Stimulated activated CD8-positive, alpha-beta memory T cell treated with anti-CD3 and anti-CD28 coated beads, Interleukin-15, amount 100 ng/mL, for 4 hours (primary cell): ENCODE results near the gene KIF7.

Experiments
- DNase-seq, 2 donors: peaks; one replicate each; pipeline ENCODE4 v3.0.0-alpha.2; 2020; ENCODE audit warnings: low read depth in 2 of 2

The KIF7 gene

DNA sequence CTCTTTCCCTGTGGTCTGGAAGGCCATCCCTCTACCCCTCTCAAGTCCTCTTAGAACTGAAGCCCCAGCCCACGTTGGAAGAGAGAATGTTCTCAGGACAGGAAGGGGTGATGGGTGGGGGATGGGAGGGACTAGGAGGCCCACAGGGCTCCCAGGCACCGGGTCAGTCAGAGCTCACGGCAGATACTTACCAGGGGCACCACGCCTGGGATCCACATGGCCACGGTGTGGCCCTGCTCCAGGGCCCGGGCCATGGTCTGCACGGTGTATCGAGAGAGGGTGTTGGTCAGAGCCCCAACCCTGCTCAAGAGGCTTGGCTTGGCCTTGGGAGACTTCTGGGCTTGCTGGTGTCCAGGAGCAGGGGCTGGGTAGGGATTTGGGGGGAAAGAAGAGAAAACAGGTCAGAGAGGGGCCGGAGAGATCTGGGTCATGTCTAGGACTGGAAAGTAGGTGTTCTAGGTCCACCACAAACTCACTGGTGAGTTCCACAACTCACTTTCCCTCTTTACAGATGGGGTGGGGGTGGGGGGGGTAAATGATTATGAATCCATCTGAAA lies 14.1 kb upstream of the KIF7 start:
- no peak for DNase-seq

DNA sequence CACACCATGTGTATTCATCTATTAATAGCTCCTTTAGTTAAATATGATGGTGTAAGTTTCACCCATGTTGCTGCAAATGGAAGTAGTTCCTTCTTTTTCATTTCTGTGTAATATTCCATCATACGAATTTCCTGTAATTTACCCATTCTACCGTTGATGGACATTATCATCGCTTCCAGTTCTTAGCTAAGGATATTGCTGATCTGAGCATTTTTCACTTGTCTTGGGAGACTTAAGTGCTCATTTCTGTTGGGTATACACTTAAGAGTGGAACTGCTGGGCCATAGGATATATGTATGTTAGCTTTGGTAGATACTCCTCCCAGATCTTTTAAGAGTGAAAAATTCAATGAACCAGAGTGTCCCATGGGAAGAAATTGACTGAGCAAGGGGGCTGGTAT lies 12.9 kb upstream of the KIF7 start:
- no peak for DNase-seq

DNA sequence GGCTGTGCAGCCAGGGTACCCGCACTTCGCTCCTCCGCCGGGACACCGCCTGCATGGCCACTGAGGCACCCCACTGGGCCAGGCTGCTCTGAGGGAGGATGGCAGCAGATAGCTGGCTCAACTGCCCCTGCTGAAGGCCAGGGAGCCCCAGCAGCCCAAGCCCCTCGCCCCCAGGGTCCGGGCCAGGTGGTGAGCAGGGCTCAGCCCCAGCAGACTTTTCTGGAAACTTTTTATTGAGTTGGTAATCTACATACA lies 12.4 kb upstream of the KIF7 start:
- no peak for DNase-seq

DNA sequence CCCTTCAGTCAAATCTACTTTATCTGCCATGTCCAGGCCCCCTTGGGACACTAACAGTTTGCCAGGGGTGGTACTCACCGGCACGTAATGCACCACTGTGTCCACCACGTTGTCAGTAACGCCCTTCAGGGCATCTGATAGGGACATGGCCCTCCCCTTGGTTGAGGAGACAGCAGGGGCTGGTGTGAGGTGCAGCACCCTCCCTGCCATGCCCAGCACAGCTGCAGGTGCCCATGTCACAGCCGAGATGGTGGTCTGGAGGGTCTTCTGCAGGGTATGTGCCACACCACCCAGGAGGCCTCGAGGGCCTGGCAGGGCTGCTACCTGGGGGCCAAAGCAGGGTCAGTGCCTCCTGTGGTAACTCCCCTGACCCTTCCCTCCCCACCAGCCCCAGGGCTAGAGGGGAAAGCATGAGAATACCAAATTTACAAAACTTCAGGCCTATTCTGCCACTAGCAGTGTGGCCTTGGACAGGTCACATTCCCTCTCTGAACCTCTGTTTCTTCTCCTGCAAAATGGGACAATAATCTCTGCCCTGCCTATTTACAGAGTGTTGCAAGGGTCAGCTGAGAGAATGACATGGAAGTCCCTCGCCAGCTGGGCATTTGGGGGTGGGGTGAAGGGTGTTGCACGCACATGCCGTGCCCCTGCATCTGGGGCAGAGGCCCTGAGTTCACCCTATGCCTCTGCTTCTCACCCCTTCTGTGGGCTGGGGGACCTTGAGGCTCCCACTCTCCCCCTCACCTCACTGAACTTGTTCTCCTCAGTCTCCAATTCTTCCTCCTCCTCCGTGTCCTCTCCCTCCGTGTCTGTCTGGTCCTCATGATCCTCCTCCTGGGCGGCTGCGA lies 11.8 kb upstream of the KIF7 start:
- no peak for DNase-seq

DNA sequence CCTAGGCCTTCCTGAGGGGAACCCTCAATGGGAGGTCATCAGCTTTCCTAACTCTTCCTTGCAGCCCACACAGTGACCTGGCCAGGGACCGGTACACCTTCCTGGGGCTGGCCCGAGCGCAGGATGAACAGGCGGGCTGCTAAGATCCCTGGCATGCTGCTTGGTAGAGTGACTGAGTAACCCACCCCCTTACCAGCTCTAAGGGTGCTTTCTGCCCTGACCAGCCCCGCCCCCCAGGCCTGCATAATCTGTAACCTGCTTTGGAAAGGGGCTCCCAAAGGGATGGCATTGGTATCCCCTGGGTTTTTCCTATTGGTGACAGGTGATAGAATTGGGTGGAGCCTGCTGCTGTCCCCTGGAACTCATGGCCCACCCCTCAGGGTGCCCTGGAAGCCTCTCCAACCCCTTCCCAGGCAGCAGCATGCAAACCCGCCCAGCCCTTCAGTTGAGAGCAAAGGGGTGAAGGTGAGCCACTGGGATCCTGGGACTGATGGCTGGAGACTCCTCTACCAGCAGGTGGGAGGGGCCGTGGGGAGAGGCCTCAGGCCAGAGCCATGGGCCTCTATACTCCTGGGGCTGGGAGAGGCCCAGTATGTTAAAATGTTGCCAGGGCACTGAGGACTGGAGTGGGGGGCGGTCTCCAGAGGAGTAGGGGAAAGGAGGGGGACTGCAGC lies 11.1 kb upstream of the KIF7 start:
- DNase-seq: no peak

DNA sequence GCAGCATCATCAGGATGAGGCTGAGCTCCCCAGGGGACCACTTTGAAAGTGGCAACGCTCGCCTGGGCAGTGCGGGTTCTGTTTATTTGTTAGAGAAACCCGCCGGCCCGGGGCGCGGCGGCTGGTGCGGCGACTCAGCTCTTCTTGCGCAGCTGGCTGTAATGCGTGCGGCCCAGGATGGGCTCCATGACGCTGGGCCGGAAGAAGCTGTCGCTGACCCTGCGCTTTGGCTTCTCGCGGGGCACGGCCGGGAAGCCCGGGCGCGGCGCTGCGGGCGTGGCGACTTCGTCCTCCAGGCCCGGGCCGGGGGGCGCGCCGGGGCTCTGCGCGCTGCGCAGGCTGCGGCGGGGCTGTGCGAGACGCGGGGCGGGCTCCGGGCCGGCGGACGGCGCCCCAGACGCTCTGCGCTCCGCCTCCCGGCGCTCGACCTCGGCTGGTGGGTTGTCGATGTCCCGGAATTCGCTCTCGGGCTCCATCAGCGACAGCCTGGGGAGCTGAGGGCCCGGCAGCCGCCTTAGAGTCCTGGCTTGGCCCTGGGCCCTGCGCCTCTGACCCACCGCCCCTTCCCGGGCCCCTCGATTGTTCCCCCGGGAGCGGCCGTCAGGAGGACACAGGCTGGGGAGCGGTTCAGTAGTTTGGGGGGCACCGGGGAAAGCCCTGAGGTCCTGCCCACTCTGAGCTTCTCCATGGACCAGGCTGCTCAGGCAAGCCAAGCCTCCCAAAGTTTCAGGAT lies 10.3 kb upstream of the KIF7 start:
- DNase-seq: no peak

DNA sequence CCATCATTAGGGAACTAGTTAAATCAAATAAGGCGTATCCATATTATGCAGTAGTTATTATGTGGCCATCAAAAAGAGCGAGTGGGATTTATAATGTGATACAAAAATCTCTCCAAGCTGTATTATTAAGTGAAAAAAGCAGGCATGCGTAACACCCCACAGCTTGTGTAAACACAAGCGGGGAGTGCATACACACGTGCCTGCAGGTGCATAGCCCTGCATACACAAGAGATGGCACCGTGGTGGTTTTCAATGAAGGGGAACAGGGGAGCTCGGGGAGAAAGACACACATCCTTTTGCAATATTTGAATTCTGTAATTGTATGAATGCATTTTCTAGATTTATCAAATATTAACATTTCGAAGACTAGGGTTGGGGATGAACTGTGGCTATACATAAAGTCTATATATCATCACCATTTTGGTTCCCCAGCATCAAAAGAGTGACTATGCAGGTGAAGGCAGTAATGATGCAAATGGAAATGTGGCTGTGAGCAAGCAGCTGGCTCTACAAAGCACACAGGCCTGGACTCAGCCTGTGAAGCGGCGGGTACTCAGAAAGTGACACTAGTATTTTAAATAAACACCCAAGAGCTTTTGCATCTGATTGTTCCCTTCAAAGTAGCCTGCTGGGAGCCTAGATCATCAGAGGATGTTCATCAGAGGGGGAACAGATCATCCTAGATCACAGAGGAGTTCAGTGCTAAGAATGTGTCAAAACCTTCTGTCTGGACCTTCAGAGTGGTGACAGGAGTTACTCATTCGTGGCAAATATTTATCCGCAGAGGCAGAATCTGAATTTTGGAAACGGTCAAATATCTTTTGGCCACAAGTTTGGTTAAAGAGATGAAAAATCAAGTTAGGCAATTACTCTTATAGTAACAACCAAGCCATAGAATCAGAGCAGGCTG lies 9.4 kb upstream of the KIF7 start:
- no peak for DNase-seq

DNA sequence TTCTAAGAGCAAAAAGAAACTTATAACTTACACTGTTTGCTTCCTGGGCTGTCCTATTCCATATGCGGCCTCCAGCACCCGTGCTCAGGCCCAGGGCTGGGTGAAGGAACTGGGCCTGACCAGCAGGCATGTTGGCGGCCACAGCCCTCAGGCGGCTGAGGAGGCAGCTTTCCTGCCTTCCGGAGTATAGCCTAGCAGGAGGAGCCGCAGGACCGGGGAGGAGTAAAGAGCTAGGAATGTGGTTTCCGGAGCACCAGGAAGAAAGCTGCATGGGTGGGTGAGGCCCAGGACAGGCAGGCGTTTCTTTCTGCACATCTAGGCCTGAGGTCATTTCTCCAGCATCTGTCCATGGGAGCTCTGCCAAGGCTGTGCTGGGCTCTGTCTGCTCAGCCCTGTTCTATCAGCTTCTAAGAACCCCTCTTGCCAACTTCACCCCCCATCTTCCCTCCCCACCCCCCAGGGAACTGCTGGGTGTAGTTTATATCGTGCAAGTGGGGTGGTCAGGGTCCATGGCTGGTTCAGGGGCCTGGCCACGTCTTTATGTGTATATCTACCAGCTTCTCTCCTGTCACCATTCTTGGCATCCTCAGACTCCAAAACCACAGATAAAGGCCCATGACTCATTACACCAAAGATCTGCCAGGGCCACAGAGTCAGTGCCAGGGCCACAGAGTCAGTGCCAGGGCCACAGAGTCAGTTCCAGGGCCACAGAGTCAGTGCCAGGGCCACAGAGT lies 7.8 kb upstream of the KIF7 start:
- no peak for DNase-seq

DNA sequence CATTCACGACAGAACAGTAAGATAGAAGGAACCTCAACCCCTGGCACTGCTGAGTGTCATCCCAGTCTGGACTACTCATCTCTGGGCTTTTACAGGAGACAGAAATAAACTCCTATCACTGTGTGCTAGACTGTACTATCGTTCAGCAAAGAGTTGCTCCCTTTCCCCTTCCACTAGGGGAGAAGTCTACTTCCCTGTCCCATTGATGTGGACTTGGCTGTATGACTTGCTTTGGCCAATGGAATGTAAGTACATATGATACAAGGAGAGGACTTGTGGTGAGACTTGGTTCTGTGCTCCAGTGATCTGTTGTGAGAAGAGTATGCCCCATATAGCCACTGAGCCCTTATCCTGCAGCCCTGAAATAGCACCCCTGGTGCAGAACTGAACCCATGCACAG lies 5.3 kb upstream of the KIF7 start:
- no peak for DNase-seq

DNA sequence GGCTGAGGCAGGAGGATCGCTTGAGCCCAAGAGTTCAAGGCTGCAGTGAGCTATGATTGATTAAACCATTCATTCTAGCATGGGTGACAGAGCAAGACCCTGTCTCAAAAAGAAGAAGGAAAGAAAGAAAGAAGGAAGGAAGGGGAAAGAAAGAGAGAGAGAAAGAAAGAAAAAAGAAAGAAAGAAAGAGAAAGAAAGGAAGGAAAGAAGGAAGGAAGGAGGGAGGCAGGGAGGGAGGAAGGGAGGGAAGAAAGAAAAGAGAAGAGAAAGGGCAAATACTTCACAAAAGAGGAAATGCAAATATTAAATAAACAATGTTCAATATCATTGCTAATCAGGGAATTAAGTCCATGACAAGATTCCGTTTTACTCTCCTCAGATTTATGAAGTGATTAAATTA lies 4.0 kb upstream of the KIF7 start:
- no peak for DNase-seq

DNA sequence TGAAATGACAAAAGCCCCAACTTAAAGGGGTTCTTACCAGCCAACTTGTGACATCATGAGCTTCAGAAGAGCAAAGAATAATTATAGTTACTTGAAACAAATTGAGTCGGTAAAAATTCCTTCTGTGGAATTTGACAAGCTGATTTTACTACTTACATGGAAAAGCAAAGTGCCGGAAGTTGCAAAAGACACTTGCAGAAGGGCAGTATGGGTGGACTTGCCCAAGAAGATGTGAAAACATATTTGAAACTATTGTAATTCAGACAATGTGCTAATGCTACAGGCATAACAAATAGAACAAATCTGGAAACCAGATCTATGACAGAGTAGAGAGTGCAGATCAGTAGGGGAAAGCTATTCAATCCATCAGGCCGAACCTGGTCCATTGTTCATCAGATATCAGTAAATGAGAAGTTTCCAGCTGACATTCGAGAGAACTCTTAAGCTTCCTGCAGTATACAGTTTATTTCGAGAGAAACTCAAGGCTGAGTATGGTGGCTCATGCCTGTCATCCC lies 2.5 kb upstream of the KIF7 start:
- no peak for DNase-seq

DNA sequence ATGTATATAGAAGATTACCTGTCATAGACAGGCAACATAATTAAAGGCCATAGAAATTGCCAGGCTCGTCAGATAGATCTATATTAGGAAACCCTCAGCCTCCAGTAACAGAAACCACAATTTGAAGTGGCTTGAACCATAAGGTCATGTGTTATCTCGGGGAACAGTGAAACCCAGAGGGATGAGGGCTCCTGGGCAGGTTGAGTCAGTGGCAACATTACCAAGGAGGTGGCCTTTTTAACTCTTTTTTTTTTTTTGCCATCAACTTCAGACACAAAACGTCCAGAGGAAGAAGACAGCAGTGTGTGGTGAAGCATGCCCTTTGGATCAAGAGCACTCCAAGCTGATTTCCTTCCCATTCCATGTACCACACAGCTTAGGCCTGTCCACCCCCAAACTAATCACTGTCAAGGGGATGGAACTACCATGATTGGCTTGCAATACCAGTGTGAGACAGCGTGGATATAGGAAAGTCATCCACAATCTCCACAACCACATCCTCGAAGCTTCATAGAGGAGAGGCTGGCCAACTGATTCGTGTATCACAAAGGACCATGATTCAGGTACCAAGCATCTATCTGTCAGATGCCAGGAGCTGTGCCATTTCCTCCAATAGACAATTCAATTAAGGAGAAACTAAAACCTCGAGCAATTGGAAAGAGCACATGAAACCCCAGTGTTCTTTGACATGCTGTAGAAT lies 999 bp upstream of the KIF7 start:
- no peak for DNase-seq

DNA sequence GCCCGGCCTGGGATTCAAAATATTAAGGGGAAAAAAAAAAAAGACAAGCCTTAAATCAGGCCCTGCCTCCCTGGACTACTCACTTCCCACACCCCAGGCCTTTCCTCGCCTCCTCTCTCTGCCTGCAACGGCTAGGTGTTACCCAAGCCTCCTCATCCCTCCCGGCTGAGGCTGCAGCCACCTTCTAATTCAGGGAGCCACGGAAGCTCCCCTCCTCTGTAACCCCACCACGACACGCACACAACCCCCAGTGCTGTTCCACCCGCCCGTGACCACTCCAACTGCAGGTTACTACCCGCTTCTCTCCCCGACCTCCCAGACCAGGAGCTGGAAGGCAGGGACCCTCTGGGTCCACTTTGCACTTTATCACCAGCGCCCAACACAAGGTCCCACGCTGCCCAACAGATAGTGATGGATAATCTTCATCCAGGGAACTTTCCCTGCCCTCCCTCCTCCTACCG lies 936 bp downstream of the KIF7 start:
- no peak for DNase-seq

DNA sequence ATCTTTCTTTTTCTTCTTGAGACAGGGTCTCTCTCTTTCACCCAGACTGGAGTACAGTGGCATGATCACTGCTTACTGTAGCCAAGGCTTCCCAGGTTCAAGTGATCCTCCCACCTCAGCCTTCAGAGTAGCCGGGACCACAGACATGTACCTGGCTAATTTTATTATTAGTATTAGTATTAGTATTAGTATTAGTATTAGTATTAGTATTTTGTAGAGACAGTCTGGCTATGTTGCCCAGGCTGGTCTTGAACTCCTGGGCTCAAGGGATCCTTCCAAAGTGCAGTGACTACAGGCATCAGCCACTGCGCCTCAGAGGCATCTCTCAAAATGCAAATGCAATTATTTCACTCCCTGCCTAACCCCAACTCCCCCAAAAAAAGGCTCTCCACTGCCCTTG lies 1.7 kb downstream of the KIF7 start:
- no peak for DNase-seq

DNA sequence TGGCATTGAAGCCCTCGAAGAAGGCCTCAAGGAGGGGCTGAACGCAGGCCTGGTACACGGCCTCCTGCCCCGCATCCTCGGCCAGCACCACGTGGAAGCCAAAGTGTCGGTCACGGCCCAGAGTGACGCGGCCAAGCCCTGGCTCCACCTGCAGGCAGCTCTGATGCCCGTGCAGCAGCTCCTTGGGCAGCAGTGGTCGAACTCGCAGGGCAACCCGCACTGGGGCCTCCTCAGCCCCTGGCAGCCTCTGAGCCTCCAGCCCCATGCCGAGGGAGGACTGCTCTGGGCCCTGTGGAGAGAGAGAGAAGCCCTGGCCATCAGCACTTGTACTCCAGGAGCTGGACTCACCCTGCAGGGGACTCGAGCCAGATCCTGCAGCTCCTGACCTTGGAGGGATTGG lies 2.6 kb downstream of the KIF7 start:
- no peak for DNase-seq

DNA sequence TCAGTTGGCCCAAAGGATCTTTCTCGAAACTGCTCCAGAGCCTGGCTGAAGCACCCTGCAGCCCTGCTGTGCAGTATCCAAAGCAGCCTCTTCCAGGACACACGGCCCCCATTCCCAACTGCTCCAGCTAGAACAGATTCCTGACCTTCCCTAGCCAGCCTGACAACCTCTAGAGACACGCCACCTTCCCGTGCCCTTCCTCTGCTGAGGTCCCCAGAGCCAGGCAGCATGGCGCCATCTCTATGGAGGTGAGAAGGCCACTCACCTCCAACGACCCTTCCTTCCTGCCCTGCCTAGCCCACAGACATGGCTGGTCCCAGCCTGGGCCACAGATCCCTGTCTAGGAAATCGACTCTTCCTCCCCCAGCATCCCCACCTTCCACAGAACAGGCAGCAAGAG lies 3.1 kb downstream of the KIF7 start:
- DNase-seq: no peak

DNA sequence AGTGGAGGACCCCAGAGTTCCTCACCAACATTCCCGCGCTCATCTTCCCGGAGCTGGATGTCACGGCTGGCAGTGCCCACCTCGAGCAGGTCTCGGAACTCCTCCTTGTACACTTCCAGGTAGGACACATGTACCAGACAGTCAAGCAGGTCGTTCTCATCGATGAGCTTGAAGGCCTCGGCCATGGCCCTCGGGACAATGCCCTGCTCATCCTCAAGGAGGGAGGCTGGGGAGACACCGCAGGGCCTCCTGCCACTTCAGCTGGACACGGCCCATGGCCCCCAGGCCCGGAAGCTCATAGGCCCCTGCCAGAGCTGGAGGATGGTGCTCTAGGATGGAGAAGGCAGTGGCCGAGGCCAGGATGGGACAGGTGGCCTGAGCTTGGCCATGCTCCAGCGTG lies 5.6 kb downstream of the KIF7 start:
- DNase-seq: no peak

DNA sequence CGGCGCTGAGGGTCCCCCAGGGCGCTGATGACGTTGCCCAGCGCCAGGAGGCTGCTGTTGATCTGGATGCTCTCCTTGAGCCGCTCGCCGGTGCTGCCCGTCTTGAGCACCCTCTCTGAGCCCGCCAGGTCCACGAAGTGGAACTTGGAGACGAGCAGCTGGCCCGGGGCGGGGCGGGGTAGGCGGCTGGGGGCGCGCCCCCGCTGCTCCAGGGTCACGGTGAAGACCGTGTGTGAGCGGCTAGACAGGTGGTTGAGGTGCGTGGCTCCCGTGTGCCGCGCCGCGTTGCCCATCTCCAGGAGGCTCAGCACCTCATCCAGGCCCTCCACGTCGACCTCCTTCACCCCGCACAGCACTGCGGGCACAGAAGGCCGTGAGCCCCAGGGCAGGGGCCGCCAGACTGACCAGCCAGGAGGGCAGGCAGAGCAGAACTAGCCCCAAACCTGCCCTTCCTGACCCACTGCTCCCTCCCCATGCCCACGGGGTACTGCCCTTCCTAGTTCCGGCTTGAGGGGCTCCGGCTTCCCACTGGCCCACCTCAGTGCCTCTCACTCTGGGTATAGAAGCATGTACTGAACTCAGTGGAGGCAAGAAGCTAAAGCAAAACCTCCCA lies 6.1 kb downstream of the KIF7 start:
- no peak for DNase-seq

DNA sequence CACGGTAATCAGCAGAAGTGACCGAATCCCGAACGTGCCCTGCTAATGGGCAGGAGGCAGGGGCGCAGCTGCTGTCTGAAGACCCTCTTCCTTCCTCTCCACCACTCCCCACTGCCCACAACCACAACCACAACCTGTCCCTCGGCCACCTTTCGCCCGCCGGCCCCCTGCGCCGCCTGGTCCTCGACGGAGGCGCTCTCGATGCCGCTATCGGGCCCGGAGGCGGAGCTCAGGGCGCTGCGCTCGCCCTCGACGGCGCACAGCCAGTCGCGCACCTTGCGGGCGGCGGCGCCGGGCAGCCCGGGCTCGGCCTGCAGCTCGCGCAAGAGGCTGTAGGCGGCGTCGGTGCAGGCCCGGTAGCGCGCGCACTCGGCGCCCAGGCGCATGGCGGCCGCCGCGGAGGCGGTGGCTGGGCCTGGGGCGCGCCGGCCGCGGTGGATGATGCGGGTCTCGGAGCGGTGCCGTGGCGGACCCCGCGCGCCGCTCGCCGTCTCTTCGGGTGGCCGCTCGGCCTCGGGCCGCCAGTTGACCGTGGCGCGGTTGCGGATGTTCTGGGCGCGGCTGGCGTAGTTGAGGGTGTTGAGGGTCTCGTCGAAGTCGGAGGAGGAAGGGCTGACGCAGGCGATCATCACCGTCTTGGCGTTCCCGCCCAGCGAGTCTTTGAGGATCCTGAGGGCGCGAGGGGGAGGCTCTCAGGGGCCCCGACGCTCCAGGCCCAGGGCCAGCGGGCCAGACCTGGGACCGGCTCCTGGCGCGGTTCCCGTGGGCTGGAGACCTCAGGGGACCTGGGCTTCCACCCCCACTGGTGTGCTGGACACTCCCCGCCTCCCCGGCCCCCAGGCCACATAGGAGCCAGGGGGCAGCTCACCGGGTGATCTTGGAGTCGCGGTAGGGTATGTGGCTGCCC lies 6.9 kb downstream of the KIF7 start:
- DNase-seq: no peak
